Measurements from ENCODE around the gene AKNA.

DNA sequence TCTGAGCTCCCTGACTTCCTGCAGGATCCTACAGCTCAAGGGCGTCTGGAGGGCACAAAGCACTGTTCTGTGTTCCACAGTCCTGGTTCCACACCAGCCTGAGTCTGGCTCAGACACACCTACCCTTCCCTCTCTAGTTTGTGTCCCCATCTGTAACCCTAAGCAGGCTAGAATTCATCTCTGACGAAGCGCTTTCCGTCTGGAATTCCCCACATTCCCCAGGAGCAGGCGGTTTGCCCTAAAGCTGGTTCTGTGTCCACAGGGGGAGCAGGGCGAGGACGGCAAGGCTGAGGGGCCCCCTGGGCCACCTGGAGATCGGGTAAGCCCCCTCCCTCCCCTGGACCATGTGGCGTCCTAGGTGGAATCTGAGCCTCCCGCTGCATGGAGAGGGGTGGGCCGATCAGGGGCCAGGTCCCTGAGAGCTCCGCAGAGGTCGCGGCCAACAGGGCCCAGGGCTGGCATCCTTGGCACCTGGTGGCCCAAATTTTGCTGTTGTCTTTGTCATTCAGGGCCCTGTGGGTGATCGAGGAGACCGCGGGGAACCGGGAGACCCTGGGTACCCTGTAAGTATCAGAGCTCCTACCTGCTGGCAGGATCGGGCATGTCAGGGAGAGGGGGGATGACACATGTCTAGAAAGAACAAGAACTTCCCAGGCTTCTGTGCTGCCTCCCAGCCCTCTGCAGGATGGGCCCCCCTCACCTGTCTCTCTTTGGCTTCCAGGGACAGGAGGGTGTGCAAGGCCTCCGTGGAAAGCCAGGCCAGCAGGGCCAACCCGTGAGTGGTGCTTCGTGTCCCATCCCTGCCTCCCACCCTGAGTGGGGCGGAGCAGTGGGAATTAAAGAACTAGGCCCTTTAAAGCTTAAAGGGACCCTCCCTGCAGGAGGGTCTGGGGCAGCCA is 99.3 kb downstream of the AKNA start:
- TF ChIP-seq, protein P1, sequence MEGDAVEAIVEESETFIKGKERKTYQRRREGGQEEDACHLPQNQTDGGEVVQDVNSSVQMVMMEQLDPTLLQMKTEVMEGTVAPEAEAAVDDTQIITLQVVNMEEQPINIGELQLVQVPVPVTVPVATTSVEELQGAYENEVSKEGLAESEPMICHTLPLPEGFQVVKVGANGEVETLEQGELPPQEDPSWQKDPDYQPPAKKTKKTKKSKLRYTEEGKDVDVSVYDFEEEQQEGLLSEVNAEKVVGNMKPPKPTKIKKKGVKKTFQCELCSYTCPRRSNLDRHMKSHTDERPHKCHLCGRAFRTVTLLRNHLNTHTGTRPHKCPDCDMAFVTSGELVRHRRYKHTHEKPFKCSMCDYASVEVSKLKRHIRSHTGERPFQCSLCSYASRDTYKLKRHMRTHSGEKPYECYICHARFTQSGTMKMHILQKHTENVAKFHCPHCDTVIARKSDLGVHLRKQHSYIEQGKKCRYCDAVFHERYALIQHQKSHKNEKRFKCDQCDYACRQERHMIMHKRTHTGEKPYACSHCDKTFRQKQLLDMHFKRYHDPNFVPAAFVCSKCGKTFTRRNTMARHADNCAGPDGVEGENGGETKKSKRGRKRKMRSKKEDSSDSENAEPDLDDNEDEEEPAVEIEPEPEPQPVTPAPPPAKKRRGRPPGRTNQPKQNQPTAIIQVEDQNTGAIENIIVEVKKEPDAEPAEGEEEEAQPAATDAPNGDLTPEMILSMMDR (IDR thresholded peaks at IDR 0.05): no peak
- TF ChIP-seq EZH2 (IDR thresholded peaks at IDR 0.05; ENCODE audit: borderline replicate concordance, insufficient read depth, low read depth, low read length, poor library complexity, severe bottlenecking): no peak
